Heart left ventricle (tissue), 13 donors: ENCODE measurements around the gene LGALS1.

ENCODE experiments used
- POLR2A ChIP-seq, 2 donors: fragments of 450-650 bp; IDR thresholded peaks; one replicate each; pipeline ENCODE4 v1.6.1; 2017; ENCODE audit warnings: antibody characterized with exemption in 2 of 2, mild to moderate bottlenecking in 2 of 2, moderate library complexity in 2 of 2
- TF ChIP-seq, protein P1 (sequence below), 12 donors: fragments of 200-600 bp; sonication (generic) in 4 of 12; IDR thresholded peaks; one replicate each; pipeline versions ENCODE4 v1.5.0 to v1.8.0; 2018 to 2022; ENCODE audit warnings: antibody characterized with exemption in 12 of 12, mild to moderate bottlenecking in 5 of 12
- donor health status: ischemic (EF 13 %, LVEDD 7.1; RV severe dilation, severe dysfunction).
- donor health status: DM: no; HTN: yes; CAD: no.
- donor health status: DM: no; HTN: no; CAD: no.
- donor health status: ischemic (EF 25% LVEDD 6.9; RV normal size, moderate dysfunction).
- donor health status: ischemic (EF 25% LVEDD 5.7; RV mildly dilated, moderate dysfunction).
- donor health status: ischemic (EF 35%, LVEDD 5.7; RV mildly dilated, moderate dysfunction).
- donor health status: nonischemic (EF 11% LVEDD 7.7; RV severe dilation, severe dysfunction).
- donor health status: DM: yes; HTN: yes; CAD: no.
- donor health status: PGD.
- donor health status: ischemic (EF 29% LVEDD 5.4; RV normal size, mild dysfunction).
- donor health status: nonischemic (EF 23%, LVEDD 6.1; RV moderate dilation, normal function).

DNA sequence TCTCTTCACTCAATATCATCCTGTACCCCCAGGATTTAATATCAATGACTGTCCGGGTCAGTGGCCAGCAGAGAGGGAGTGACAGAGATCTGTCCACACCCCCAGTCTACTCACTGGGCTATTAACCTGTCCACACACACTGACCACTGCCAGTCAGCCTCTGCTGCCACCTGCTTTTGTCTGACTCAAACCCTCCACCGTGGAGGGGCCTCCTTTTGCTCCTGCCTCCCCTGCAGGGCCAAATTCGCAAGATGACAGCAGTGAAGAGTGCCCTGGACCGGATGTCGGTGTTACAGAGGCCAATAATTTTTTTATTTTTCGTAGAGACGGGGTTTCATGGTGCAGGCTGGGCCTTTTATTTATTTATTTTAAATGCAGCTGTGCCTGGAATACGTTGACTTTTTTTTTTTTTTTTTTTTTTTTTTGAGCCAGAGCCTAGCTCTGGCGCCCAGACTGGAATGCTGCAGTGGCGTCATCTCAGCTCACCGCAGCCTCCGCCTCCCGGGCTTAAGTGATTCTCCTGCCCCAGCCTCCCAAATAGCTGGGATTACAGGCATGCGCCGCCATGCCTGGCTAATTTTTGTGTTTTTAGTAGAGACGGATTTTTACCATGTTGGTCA is 11.8 kb upstream of the LGALS1 start:
- TF ChIP-seq, protein P1, sequence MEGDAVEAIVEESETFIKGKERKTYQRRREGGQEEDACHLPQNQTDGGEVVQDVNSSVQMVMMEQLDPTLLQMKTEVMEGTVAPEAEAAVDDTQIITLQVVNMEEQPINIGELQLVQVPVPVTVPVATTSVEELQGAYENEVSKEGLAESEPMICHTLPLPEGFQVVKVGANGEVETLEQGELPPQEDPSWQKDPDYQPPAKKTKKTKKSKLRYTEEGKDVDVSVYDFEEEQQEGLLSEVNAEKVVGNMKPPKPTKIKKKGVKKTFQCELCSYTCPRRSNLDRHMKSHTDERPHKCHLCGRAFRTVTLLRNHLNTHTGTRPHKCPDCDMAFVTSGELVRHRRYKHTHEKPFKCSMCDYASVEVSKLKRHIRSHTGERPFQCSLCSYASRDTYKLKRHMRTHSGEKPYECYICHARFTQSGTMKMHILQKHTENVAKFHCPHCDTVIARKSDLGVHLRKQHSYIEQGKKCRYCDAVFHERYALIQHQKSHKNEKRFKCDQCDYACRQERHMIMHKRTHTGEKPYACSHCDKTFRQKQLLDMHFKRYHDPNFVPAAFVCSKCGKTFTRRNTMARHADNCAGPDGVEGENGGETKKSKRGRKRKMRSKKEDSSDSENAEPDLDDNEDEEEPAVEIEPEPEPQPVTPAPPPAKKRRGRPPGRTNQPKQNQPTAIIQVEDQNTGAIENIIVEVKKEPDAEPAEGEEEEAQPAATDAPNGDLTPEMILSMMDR (IDR thresholded peaks at IDR 0.05): no peak
- no peak for TF ChIP-seq POLR2A (IDR thresholded peaks at IDR 0.05)
